SH-SY5Y (cell line): Measurements from ENCODE around the gene RIC8A.

Experiments used
- GATA2 ChIP-seq: IDR thresholded peaks from 2 replicates; pipeline ENCODE4 v1.6.1; 2011; ENCODE audit warnings: mild to moderate bottlenecking, low read depth, low read length
- GATA3 ChIP-seq: IDR thresholded peaks from 2 replicates; pipeline ENCODE4 v1.6.1; 2011; ENCODE audit warnings: low read depth, mild to moderate bottlenecking, low read length, moderate library complexity

- no peak for TF ChIP-seq GATA2
- TF ChIP-seq GATA3: no peak
These were observed 3.3 kb downstream of the RIC8A start for GRCh38 chr11:210803-211180.
